Progenitor cell of endocrine pancreas (in vitro differentiated cells): Measurements from ENCODE around the gene PRRC2A. TPM values are rescaled to one million over a fixed set of nuclear protein-coding genes. Genes with fewer than 3 reads are reported as not detected.

Source experiments
- DNase-seq: peaks from one replicate; pipeline ENCODE4 v3.0.0; 2021; ENCODE audit warnings: low spot score; ENCODE audit not compliant: unreplicated experiment
- H3K27ac Mint-ChIP-seq: 2 replicates; pipeline ENCODE4 v1.8.0; 2021; ENCODE audit warnings: mild to moderate bottlenecking, moderate library complexity, mixed read lengths
- H3K27me3 Mint-ChIP-seq: 2 replicates; pipeline ENCODE4 v1.8.0; 2021; ENCODE audit warnings: mixed read lengths
- H3K36me3 Mint-ChIP-seq: 2 replicates; pipeline ENCODE4 v1.8.0; 2022; ENCODE audit warnings: mixed read lengths; ENCODE audit not compliant: insufficient read depth
- H3K4me1 Mint-ChIP-seq: 2 replicates; pipeline ENCODE4 v1.8.0; 2021; ENCODE audit warnings: low read depth, mixed read lengths
- H3K4me3 Mint-ChIP-seq: 2 replicates; pipeline ENCODE4 v1.8.0; 2021; ENCODE audit warnings: low read depth, mild to moderate bottlenecking, moderate library complexity, mixed read lengths
- H3K9me3 Mint-ChIP-seq: 2 replicates; pipeline ENCODE4 v1.8.0; 2021; ENCODE audit warnings: low read depth, mixed read lengths
- microRNA-seq: library from miRNA; unstranded; fragments of <30 nt; microRNA quantifications from one replicate; pipeline ENCODE4 v1.1.0, GENCODE V29; 2020; ENCODE audit warnings: borderline number of aligned reads; ENCODE audit not compliant: unreplicated experiment
- total RNA-seq: library from RNA; stranded (reverse); gene quantifications from 2 replicates; pipeline ENCODE4 v1.2.1, GENCODE V29; 2021
- TF ChIP-seq, protein P1 (sequence below): fragments of 200-600 bp; sonication (generic); IDR thresholded peaks from one replicate; pipeline ENCODE4 v1.5.0; 2021; ENCODE audit warnings: antibody characterized with exemption, mild to moderate bottlenecking; ENCODE audit not compliant: unreplicated experiment

PRRC2A gene
- total RNA-seq, 1 donor from 2014 or later: 272 TPM

DNA sequence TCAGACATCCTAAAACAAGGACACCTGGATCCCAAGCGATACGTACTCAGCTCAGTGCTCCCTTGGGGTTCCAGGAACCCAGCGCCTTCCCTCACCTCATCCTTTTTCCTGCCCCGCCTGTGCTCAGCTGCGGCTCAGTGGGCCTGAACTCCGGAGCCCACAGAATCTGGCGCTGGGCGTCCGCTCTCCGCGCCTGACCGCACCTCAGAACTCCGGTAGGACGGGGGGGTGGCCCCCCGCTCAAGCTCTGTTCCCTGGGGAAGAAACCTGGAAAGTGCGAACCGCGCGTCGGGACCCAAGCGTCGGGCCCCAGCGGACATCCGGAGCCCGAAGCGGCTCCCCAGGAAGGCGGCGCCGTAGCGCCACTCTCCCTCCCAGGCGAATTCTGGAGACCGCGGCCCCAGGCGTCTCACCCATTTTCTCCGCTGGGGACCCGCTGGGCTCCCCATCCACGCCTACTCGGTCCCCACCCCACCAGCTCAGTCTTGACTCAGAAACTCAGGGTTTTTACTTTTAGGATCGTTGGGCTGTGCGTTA, 60.7 kb downstream of the PRRC2A start:
- DNase-seq: no peak
- Mint-ChIP-seq H3K9me3 (no peaks in the 10 kb centered on the region), H3K27ac (peak overlapping the region; percentile 85)

DNA sequence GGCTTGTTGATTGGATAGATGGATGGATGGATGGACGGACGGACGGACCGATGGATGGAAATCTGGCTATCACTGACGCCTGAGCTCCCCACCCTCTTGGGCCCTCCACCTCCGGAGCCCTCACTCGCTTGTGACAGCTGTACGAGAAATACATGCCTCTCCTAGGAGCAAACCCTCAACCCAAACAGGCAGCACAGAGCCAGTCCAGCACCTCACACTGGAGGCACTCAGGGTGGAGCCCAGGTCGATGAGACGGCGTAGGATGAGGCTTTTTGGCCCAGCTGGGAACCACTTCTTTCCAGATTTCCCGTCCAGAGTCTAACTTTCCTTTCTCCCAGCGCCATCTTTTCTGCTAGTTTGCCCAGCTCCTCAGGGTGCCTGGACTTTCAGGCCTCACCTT, 63.1 kb downstream of the PRRC2A start:
- TF ChIP-seq, protein P1, sequence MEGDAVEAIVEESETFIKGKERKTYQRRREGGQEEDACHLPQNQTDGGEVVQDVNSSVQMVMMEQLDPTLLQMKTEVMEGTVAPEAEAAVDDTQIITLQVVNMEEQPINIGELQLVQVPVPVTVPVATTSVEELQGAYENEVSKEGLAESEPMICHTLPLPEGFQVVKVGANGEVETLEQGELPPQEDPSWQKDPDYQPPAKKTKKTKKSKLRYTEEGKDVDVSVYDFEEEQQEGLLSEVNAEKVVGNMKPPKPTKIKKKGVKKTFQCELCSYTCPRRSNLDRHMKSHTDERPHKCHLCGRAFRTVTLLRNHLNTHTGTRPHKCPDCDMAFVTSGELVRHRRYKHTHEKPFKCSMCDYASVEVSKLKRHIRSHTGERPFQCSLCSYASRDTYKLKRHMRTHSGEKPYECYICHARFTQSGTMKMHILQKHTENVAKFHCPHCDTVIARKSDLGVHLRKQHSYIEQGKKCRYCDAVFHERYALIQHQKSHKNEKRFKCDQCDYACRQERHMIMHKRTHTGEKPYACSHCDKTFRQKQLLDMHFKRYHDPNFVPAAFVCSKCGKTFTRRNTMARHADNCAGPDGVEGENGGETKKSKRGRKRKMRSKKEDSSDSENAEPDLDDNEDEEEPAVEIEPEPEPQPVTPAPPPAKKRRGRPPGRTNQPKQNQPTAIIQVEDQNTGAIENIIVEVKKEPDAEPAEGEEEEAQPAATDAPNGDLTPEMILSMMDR: no peak
- Mint-ChIP-seq H3K9me3 (no peaks in the 10 kb centered on the region), H3K27me3 (no peaks in the 10 kb centered on the region), H3K4me1 (peaks cover 15% of the 10 kb centered on the region), H3K4me3 (peak overlapping the region; percentile 83), H3K27ac (peak overlapping the region; percentile 92), H3K36me3 (peaks cover 14% of the 10 kb centered on the region)
- DNase-seq: no peak

More for the DNA sequence above, 60.7 kb downstream of the PRRC2A start:
- TF ChIP-seq, protein P1: peak; percentile 21
- H3K4me3 Mint-ChIP-seq: peak overlapping the region; percentile 83
- peaks cover 15% of the 10 kb centered on the region for H3K4me1 Mint-ChIP-seq
- no peaks in the 10 kb centered on the region for H3K27me3 Mint-ChIP-seq
- peaks cover 5% of the 10 kb centered on the region for H3K36me3 Mint-ChIP-seq

DNA sequence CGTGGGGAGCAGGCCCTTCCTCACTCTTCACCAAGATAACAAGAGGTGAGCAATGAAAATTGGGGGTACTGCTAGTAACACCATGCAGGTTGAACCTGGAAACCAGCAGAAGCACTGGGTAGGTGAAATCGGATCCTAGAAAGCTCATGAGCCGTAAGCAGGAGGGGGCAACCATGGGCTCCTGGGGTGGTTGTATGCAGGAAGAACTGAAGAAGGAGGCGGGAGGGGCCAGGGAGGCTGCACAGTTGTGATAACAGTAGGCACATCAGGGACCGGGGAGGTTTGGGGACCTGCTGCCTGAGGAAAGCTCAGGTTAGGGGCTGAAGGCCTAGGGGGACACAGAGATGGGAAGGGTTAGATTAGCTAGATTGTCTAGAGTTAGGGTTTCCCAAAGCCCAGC, 66.0 kb downstream of the PRRC2A start:
- Mint-ChIP-seq H3K27ac (no peak overlapping the region), H3K36me3 (peaks cover 18% of the 10 kb centered on the region), H3K4me3 (no peak overlapping the region), H3K9me3 (no peaks in the 10 kb centered on the region), H3K4me1 (peaks cover 21% of the 10 kb centered on the region), H3K27me3 (no peaks in the 10 kb centered on the region)
- TF ChIP-seq, protein P1: no peak
- no peak for DNase-seq

DNA sequence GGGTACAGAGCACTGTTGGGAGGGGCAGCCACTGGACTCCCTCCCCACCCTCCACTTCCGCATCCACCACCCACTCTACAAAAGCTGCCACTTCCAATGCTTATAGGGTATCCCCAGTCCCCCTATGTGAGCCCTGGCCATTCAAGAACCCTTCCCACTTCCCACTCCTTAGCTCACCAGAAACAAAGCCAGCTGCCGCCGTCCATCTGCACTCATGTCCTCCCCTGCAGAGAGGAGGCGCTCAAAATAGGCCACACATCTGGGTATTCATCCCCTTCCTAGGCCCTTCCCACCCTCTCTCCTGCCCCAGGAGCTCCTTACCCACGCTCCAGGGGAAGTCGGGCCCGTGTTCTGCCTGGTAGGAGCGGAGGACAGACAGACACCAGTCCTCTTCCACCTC, 66.8 kb downstream of the PRRC2A start:
- H3K9me3 Mint-ChIP-seq: no peaks in the 10 kb centered on the region
- TF ChIP-seq, protein P1: no peak
- no peak overlapping the region for H3K27ac Mint-ChIP-seq
- H3K4me3 Mint-ChIP-seq: no peak overlapping the region
- H3K27me3 Mint-ChIP-seq: no peaks in the 10 kb centered on the region
- peaks cover 18% of the 10 kb centered on the region for H3K4me1 Mint-ChIP-seq
- no peak for DNase-seq
- peaks cover 19% of the 10 kb centered on the region for H3K36me3 Mint-ChIP-seq

Small RNAs within 50 kb of the gene (microRNA-seq; reads per million reads assigned to microRNA genes)
- gene MIR6832: 2.4 reads per million

Other genes with a start within 250 kb of the PRRC2A start
- gene MICA, start 217.1 kb upstream of the PRRC2A start, total RNA-seq: 8.9 and 10.1 TPM in 2 replicates
- gene MICB, start 122.6 kb upstream of the PRRC2A start, total RNA-seq: 0.43 and 0.95 TPM in 2 replicates
- not detected in 2 replicates for gene MCCD1, start 91.8 kb upstream of the PRRC2A start, total RNA-seq
- gene DDX39B, start 78.7 kb upstream of the PRRC2A start, total RNA-seq: 766 and 810 TPM in 2 replicates
- 1.5 TPM in 2 replicates for gene ATP6V1G2, start 74.1 kb upstream of the PRRC2A start, total RNA-seq
- gene NFKBIL1, start 73.1 kb upstream of the PRRC2A start, total RNA-seq: 26.4 and 28.7 TPM in 2 replicates
- not detected in 2 replicates for gene LTA, start 48.4 kb upstream of the PRRC2A start, total RNA-seq
- not detected in 2 replicates for gene TNF, start 45.1 kb upstream of the PRRC2A start, total RNA-seq
- 0.57 TPM in 1 of 2 replicates, not detected in the other for gene LTB, start 38.3 kb upstream of the PRRC2A start, total RNA-seq
- gene LST1, start 34.4 kb upstream of the PRRC2A start, total RNA-seq: not detected in 2 replicates
- gene NCR3, start 27.7 kb upstream of the PRRC2A start, total RNA-seq: not detected in 2 replicates
- gene AIF1, start 5.5 kb upstream of the PRRC2A start, total RNA-seq: 1.7 and 3.1 TPM in 2 replicates
- gene BAG6, start 31.9 kb downstream of the PRRC2A start, total RNA-seq: 458 and 471 TPM in 2 replicates
- gene APOM, start 35.2 kb downstream of the PRRC2A start, total RNA-seq: 7.1 and 7.5 TPM in 2 replicates
- gene C6orf47, start 40.1 kb downstream of the PRRC2A start, total RNA-seq: 23.6 and 24.1 TPM in 2 replicates
- 15.2 and 18.0 TPM in 2 replicates for gene GPANK1, start 44.3 kb downstream of the PRRC2A start, total RNA-seq
- gene CSNK2B, start 45.4 kb downstream of the PRRC2A start, total RNA-seq: 163 and 165 TPM in 2 replicates
- 24.8 and 30.6 TPM in 2 replicates for gene LY6G5B, start 49.3 kb downstream of the PRRC2A start, total RNA-seq
- gene LY6G5C, start 60.4 kb downstream of the PRRC2A start, total RNA-seq: 4.4 and 6.5 TPM in 2 replicates
- gene ABHD16A, start 82.6 kb downstream of the PRRC2A start, total RNA-seq: 93.0 and 96.9 TPM in 2 replicates
- not detected in 2 replicates for gene LY6G6F, start 86.2 kb downstream of the PRRC2A start, total RNA-seq
- not detected in 2 replicates for gene LY6G6D, start 94.6 kb downstream of the PRRC2A start, total RNA-seq
- 0.60 and 1.3 TPM in 2 replicates for gene LY6G6C, start 101.0 kb downstream of the PRRC2A start, total RNA-seq
- gene MPIG6B, start 102.7 kb downstream of the PRRC2A start, total RNA-seq: not detected in 2 replicates
- gene DDAH2, start 108.6 kb downstream of the PRRC2A start, total RNA-seq: 218 and 233 TPM in 2 replicates
- 275 and 286 TPM in 2 replicates for gene CLIC1, start 115.8 kb downstream of the PRRC2A start, total RNA-seq
- gene MSH5, start 119.3 kb downstream of the PRRC2A start, total RNA-seq: 45.0 and 51.3 TPM in 2 replicates
- gene SAPCD1, start 141.9 kb downstream of the PRRC2A start, total RNA-seq: 8.6 and 11.9 TPM in 2 replicates
- gene VWA7, start 156.6 kb downstream of the PRRC2A start, total RNA-seq: 9.5 and 11.6 TPM in 2 replicates
- 85.6 and 92.6 TPM in 2 replicates for gene VARS1, start 175.0 kb downstream of the PRRC2A start, total RNA-seq
- 80.4 and 82.9 TPM in 2 replicates for gene LSM2, start 186.3 kb downstream of the PRRC2A start, total RNA-seq
- gene HSPA1L, start 194.6 kb downstream of the PRRC2A start, total RNA-seq: 2.4 and 2.5 TPM in 2 replicates
- 52.5 and 56.6 TPM in 2 replicates for gene HSPA1A, start 194.8 kb downstream of the PRRC2A start, total RNA-seq
- gene HSPA1B, start 207.0 kb downstream of the PRRC2A start, total RNA-seq: 152 and 165 TPM in 2 replicates
- gene NEU1, start 242.1 kb downstream of the PRRC2A start, total RNA-seq: 52.4 and 57.4 TPM in 2 replicates